Measurements from ENCODE around the gene EFHD2. TPM values are rescaled to one million over a fixed set of nuclear protein-coding genes. Genes with fewer than 3 reads are reported as not detected.
A peak's percentile ranks its signal among the peaks of the same experiment; 100 is the strongest.

The EFHD2 gene
- total RNA-seq, 3 donors from 2014 or later (not counting 1 experiment from before 2014, with no cell fraction given) = 804 to 952 (median 855) TPM

DNA sequence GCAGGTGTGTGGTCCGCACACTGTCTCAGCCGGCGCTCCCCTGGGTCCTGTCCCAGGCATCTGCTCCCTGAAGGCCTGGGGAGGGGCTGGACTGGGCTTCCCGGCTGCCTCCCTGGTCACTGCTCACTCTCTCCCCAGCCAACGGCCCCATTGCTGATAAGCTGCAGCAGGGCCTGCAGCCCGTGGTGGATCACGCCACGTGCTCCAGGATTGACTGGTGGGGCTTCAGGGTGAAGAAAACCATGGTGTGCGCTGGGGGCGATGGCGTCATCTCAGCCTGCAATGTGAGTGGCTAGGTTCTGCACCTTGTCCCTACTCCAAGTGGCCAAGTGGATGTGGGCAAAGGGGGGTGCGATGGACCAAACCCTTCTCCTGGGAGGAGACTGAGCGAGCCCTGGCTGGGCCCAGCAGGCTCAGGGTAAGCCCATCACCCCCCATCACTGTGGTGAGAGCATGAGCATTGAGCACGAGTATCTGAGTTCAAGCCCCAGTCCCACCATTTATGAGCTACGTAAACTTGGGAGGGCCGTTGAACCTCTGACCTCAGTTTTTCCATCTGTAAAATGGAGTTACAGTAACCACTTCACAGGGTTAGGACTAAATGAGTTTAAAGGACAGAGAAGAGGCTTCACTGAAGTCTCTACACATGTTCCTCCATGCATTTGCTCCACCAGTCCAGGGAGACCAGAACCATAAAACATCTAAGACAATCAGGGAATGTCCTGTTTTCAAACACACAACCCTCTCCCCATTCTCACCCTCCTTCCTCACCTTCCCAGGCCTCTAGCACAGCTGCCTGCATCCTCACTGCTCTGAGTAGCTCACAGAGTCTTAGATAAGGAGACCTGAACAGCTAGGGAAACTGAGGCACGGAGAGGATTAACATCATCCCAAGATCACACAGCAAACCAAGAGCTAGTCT is 35.0 kb downstream of the EFHD2 start:
- WGBS (ENCODE audit: insufficient coverage) = 84% methylated on average over 17 of the region's 17 CpGs
- Histone ChIP-seq H3K4me1 (ENCODE audit: control insufficient read depth, insufficient read depth, low read length) (peaks cover 15% of the 10 kb centered on the region), H3K27ac (ENCODE audit: low read length) (no peak overlapping the region), H3K4me3 (ENCODE audit: low read length) (no peak overlapping the region), H3K27me3 (ENCODE audit: control insufficient read depth, insufficient read depth, low read length) (peaks cover 10% of the 10 kb centered on the region), H3K9me3 (ENCODE audit: control insufficient read depth, insufficient read depth, low read length) (no peaks in the 10 kb centered on the region), H3K36me3 (ENCODE audit: control insufficient read depth, insufficient read depth, low read length) (no peaks in the 10 kb centered on the region)
- Mint-ChIP-seq H3K27me3 (ENCODE audit: low read depth in 2 of 2) (peaks cover 15 to 35% of the 10 kb centered on the region in 2 donors), H3K27ac (no peak overlapping the region), H3K4me1 (peaks cover 13 to 14% of the 10 kb centered on the region in 2 donors), H3K9me3 (no peaks in the 10 kb centered on the region), H3K4me3 (peak overlapping the region; percentile 21), H3K36me3 (no peaks in the 10 kb centered on the region)
- TF ChIP-seq, protein P1, sequence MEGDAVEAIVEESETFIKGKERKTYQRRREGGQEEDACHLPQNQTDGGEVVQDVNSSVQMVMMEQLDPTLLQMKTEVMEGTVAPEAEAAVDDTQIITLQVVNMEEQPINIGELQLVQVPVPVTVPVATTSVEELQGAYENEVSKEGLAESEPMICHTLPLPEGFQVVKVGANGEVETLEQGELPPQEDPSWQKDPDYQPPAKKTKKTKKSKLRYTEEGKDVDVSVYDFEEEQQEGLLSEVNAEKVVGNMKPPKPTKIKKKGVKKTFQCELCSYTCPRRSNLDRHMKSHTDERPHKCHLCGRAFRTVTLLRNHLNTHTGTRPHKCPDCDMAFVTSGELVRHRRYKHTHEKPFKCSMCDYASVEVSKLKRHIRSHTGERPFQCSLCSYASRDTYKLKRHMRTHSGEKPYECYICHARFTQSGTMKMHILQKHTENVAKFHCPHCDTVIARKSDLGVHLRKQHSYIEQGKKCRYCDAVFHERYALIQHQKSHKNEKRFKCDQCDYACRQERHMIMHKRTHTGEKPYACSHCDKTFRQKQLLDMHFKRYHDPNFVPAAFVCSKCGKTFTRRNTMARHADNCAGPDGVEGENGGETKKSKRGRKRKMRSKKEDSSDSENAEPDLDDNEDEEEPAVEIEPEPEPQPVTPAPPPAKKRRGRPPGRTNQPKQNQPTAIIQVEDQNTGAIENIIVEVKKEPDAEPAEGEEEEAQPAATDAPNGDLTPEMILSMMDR (IDR thresholded peaks at IDR 0.05) = no peak
- intact Hi-C loops (cut with micrococcal nuclease) = no loop called here
- DNase-seq = no peak
- peak in 1 of 3 donors; percentile 8 for ATAC-seq

DNA sequence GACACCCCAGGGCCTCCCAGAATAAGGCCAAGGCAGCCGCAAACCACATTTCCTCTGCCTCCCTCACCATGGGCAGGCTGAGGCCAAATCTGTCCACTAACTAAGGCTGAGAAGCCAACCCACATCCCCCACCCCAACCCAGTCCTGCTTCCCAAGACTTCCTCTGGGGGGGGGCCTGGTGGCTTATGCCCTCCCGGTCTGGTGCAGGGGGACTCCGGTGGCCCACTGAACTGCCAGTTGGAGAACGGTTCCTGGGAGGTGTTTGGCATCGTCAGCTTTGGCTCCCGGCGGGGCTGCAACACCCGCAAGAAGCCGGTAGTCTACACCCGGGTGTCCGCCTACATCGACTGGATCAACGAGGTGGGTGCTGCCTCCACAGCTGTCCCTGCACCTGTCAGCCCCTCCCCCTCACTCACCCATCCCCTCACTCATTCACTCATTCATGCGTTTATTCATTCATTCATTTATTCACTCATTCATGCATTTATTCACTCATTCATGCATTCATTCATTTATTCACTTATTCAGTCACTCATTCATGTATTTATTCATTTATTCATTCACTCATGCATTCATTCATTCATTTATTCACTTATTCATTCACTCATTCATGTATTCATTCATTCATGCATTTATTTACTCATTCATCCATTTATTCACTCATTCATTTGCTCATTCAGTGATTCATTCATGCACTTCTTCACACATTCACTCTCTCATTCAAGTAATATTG is 35.9 kb downstream of the EFHD2 start:
- intact Hi-C loops (cut with micrococcal nuclease) = no loop called here
- 41% methylated on average over 14 of the region's 14 CpGs for WGBS (ENCODE audit: insufficient coverage)
- H3K4me3 ChIP-seq (ENCODE audit: low read length) = no peak overlapping the region
- H3K27me3 ChIP-seq (ENCODE audit: control insufficient read depth, insufficient read depth, low read length) = peaks cover 10% of the 10 kb centered on the region
- H3K9me3 Mint-ChIP-seq = no peaks in the 10 kb centered on the region
- H3K27ac ChIP-seq (ENCODE audit: low read length) = no peak overlapping the region
- no peaks in the 10 kb centered on the region for H3K36me3 Mint-ChIP-seq
- peak in 2 of 3 donors; percentile 34 to 60 for ATAC-seq
- no peak overlapping the region for H3K4me3 Mint-ChIP-seq
- TF ChIP-seq, protein P1 (IDR thresholded peaks at IDR 0.05) = no peak
- H3K36me3 ChIP-seq (ENCODE audit: control insufficient read depth, insufficient read depth, low read length) = no peaks in the 10 kb centered on the region
- H3K27ac Mint-ChIP-seq = no peak overlapping the region
- DNase-seq = no peak
- H3K27me3 Mint-ChIP-seq (ENCODE audit: low read depth in 2 of 2) = peaks cover 16 to 35% of the 10 kb centered on the region in 2 donors
- no peaks in the 10 kb centered on the region for H3K9me3 ChIP-seq (ENCODE audit: control insufficient read depth, insufficient read depth, low read length)
- peaks cover 15% of the 10 kb centered on the region for H3K4me1 ChIP-seq (ENCODE audit: control insufficient read depth, insufficient read depth, low read length)
- peaks cover 13 to 14% of the 10 kb centered on the region in 2 donors for H3K4me1 Mint-ChIP-seq

DNA sequence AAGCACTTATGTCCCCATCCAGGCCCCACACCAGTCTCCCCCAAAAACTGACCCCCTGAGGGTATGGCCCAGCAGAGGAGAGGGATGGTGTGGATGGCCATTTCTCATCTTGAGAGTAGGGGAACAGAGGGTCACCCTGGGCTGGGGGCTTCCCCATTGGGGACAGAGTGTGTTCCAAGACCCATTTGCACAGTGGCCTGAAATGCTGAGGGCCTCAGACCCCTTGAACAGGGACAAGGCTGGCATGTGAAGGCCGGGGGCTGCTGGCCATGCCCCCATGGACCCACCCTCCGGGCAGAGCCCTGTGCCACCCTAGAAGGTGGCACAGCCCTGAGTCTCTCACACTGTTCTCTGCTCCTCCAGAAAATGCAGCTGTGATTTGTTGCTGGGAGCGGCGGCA is 36.5 kb downstream of the EFHD2 start:
- H3K27me3 Mint-ChIP-seq (ENCODE audit: low read depth in 2 of 2) = peaks cover 13 to 35% of the 10 kb centered on the region in 2 donors
- H3K4me3 ChIP-seq (ENCODE audit: low read length) = no peak overlapping the region
- intact Hi-C loops (cut with micrococcal nuclease) = no loop called here
- peaks cover 10% of the 10 kb centered on the region for H3K27me3 ChIP-seq (ENCODE audit: control insufficient read depth, insufficient read depth, low read length)
- ATAC-seq (no peak), DNase-seq (no peak)
- no peak overlapping the region for H3K27ac Mint-ChIP-seq
- no peaks in the 10 kb centered on the region for H3K9me3 Mint-ChIP-seq
- WGBS (ENCODE audit: insufficient coverage) = 79% methylated on average over 4 of the region's 4 CpGs
- no peaks in the 10 kb centered on the region for H3K36me3 ChIP-seq (ENCODE audit: control insufficient read depth, insufficient read depth, low read length)
- H3K4me1 ChIP-seq (ENCODE audit: control insufficient read depth, insufficient read depth, low read length) = peaks cover 15% of the 10 kb centered on the region
- no peaks in the 10 kb centered on the region for H3K9me3 ChIP-seq (ENCODE audit: control insufficient read depth, insufficient read depth, low read length)
- peaks cover 13 to 14% of the 10 kb centered on the region in 2 donors for H3K4me1 Mint-ChIP-seq
- TF ChIP-seq, protein P1 (IDR thresholded peaks at IDR 0.05) = no peak
- no peaks in the 10 kb centered on the region for H3K36me3 Mint-ChIP-seq
- H3K4me3 Mint-ChIP-seq = peak overlapping the region; percentile 4
- H3K27ac ChIP-seq (ENCODE audit: low read length) = no peak overlapping the region
